Muscle layer of duodenum (tissue), 2 donors: ENCODE measurements around the gene FBXO40.

Experiments
- H3K27ac ChIP-seq: one replicate; pipeline ENCODE4 v1.7.0; 2013; ENCODE audit warnings: mild to moderate bottlenecking, low read length
- H3K27me3 ChIP-seq: one replicate; pipeline ENCODE4 v1.7.0; 2013; ENCODE audit warnings: low read depth, mild to moderate bottlenecking, control low read depth, low read length
- H3K36me3 ChIP-seq, 2 donors: one replicate each; pipeline ENCODE4 v1.7.0; 2013; ENCODE audit warnings: low read length in 2 of 2, control low read depth in 1 of 2, mild to moderate bottlenecking in 1 of 2; ENCODE audit not compliant: insufficient read depth in 2 of 2, control insufficient read depth in 1 of 2
- H3K4me1 ChIP-seq, 2 donors: one replicate each; pipeline ENCODE4 v1.7.0; 2013; ENCODE audit warnings: low read length in 2 of 2, mild to moderate bottlenecking in 2 of 2, control low read depth in 1 of 2, moderate library complexity in 1 of 2; ENCODE audit not compliant: insufficient read depth in 2 of 2, control insufficient read depth in 1 of 2
- H3K4me3 ChIP-seq, 2 donors: one replicate each; pipeline ENCODE4 v1.7.0; 2013; ENCODE audit warnings: low read length in 2 of 2, low read depth in 1 of 2, mild to moderate bottlenecking in 1 of 2
- H3K9me3 ChIP-seq, 2 donors: one replicate each; pipeline ENCODE4 v1.7.0; 2013; ENCODE audit warnings: low read length in 2 of 2, control low read depth in 1 of 2, mild to moderate bottlenecking in 1 of 2; ENCODE audit not compliant: control insufficient read depth in 1 of 2
- donor health status: healthy.

Gene FBXO40

GRCh38 chr3:121624147-121624899 lies 31.1 kb downstream of the FBXO40 start:
- Histone ChIP-seq H3K36me3 (no peaks in the 10 kb centered on the region), H3K4me3 (no peak overlapping the region), H3K9me3 (no peaks in the 10 kb centered on the region), H3K4me1 (no peaks in the 10 kb centered on the region), H3K27me3 (no peaks in the 10 kb centered on the region), H3K27ac (no peak overlapping the region)

GRCh38 chr3:121626495-121626894 lies 33.3 kb downstream of the FBXO40 start:
- Histone ChIP-seq H3K36me3 (peaks cover 0 to 4% of the 10 kb centered on the region in 2 donors), H3K27ac (no peak overlapping the region), H3K9me3 (no peaks in the 10 kb centered on the region), H3K4me3 (no peak overlapping the region), H3K27me3 (no peaks in the 10 kb centered on the region), H3K4me1 (no peaks in the 10 kb centered on the region)

DNA sequence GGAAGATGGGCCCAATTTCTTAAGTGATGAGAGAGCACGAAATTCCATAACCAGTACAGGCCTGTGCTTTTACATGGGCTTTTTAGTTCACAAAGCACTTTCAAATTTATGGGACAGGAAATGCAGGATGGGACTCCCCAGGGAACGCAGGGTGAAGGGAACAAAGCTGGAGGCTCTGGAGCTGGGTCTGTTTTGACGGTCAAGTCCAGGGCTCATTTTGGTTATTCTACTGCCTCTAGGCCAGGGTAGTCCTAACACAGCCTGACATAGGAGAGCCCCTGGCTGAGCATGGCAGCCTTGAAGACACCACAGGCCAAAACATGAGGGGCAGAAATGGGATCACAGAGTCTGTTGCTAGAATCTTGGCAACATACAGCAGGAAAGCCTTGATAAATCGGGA lies 34.0 kb downstream of the FBXO40 start:
- Histone ChIP-seq H3K36me3 (peaks cover 0 to 7% of the 10 kb centered on the region in 2 donors), H3K4me3 (no peak overlapping the region), H3K9me3 (no peaks in the 10 kb centered on the region), H3K27ac (no peak overlapping the region), H3K27me3 (no peaks in the 10 kb centered on the region), H3K4me1 (no peaks in the 10 kb centered on the region)

DNA sequence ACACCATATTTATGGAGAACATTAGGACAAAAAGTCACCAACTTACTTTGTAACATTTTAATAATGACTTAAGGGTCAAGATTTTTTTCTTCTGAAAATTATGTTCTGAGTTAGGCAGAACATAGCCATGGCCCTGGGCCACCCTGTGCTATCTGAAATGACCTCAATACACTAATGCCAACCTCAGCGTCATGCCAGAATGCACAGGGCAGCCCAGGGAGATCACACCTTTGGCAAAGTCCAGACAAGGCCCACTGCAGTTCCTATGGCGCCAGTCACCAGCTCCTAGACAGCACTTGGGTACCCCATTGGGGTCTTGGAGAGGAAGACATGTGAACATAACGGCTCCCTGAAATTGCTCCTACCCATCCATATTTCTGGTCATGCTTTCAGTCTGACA lies 34.4 kb downstream of the FBXO40 start:
- no peaks in the 10 kb centered on the region for H3K9me3 ChIP-seq
- H3K4me3 ChIP-seq = no peak overlapping the region
- H3K27me3 ChIP-seq = no peaks in the 10 kb centered on the region
- H3K36me3 ChIP-seq = peaks cover 0 to 7% of the 10 kb centered on the region in 2 donors
- no peak overlapping the region for H3K27ac ChIP-seq
- no peaks in the 10 kb centered on the region for H3K4me1 ChIP-seq

- Histone ChIP-seq H3K27ac (no peak overlapping the region), H3K36me3 (peaks cover 7 to 9% of the 10 kb centered on the region in 2 donors), H3K4me3 (no peak overlapping the region), H3K27me3 (no peaks in the 10 kb centered on the region), H3K9me3 (no peaks in the 10 kb centered on the region), H3K4me1 (no peaks in the 10 kb centered on the region)
Measured at GRCh38 chr3:121629601-121630000, 36.4 kb downstream of the FBXO40 start.

GRCh38 chr3:121630355-121630754 lies 37.2 kb downstream of the FBXO40 start:
- H3K4me1 ChIP-seq = no peaks in the 10 kb centered on the region
- no peak overlapping the region for H3K27ac ChIP-seq
- no peaks in the 10 kb centered on the region for H3K9me3 ChIP-seq
- peaks cover 7 to 9% of the 10 kb centered on the region in 2 donors for H3K36me3 ChIP-seq
- H3K27me3 ChIP-seq = no peaks in the 10 kb centered on the region
- H3K4me3 ChIP-seq = no peak overlapping the region

DNA sequence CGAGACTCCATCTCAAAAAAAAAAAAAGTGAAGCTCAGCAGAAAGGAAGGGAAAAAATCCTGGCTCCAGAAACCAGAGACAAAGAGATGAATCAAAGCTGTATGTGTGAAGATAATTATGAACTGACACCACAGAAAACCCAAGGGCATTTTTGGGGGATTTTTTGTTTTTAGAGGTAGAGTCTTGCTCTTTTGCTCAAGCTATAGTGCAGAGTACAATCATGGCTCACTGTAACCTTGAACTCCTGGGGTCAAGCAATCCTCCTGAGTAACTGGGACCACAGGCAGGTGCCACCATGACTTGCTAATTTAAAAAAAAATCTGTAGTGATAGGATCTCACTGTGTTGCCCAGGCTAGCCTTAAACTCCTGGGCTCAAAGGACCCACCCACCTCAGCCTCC lies 44.7 kb downstream of the FBXO40 start:
- H3K36me3 ChIP-seq = peaks cover 0 to 17% of the 10 kb centered on the region in 2 donors

DNA sequence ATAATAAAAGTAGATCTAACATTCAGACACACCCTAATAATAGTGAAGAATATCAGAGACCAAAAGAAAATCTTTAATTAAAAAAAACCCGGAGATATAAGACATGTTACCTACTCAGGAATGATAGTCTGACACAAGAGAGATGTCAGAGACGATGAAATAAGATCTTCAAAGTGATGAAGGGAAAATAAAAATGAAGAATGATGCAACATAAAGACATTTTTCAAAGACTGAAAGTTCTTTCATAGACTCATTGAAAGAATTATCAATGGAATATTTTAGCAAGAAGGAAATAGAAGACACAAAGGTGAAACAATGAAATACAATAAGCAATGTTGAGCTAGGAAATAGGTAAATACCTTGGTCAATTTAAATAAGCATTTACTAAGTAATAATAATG lies 47.9 kb downstream of the FBXO40 start:
- Histone ChIP-seq H3K27me3 (no peaks in the 10 kb centered on the region), H3K9me3 (no peaks in the 10 kb centered on the region), H3K4me1 (no peaks in the 10 kb centered on the region), H3K4me3 (no peak overlapping the region), H3K36me3 (peaks cover 0 to 20% of the 10 kb centered on the region in 2 donors), H3K27ac (no peak overlapping the region)

More for the DNA sequence above, 44.7 kb downstream of the FBXO40 start:
- Histone ChIP-seq H3K9me3 (no peaks in the 10 kb centered on the region), H3K4me3 (no peak overlapping the region), H3K4me1 (no peaks in the 10 kb centered on the region), H3K27me3 (no peaks in the 10 kb centered on the region), H3K27ac (no peak overlapping the region)

GRCh38 chr3:121642601-121643314 lies 49.6 kb downstream of the FBXO40 start:
- H3K27ac ChIP-seq = no peak overlapping the region
- H3K36me3 ChIP-seq = peaks cover 0 to 20% of the 10 kb centered on the region in 2 donors
- no peaks in the 10 kb centered on the region for H3K9me3 ChIP-seq
- no peak overlapping the region for H3K4me3 ChIP-seq
- no peaks in the 10 kb centered on the region for H3K27me3 ChIP-seq
- H3K4me1 ChIP-seq = no peaks in the 10 kb centered on the region

DNA sequence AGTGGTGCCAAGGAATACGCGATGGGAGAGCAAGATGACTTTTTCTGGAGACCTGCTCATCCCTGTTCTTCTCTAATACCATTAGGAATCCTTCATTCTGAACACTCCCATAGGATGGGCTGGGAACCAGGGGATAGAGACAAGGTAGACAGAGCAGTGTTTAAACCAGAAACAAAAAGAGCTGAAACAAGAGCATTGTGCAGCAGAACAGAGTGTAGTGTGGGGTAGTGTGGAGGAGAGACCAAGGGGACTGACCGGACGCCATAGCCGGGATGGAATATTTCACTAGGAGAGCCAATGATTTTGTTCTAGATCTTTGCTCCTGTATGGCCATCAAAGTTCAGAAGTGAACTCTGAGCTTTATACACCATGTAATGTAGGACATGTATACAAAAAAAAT lies 51.9 kb downstream of the FBXO40 start:
- Histone ChIP-seq H3K4me1 (peaks cover 0 to 7% of the 10 kb centered on the region in 2 donors), H3K27ac (no peak overlapping the region), H3K36me3 (peaks cover 0 to 15% of the 10 kb centered on the region in 2 donors), H3K4me3 (no peak overlapping the region), H3K9me3 (no peaks in the 10 kb centered on the region), H3K27me3 (no peaks in the 10 kb centered on the region)

GRCh38 chr3:121648219-121648958 lies 55.2 kb downstream of the FBXO40 start:
- no peak overlapping the region for H3K27ac ChIP-seq
- H3K4me3 ChIP-seq = peak overlapping the region in 1 of 2 donors; percentile 19
- H3K27me3 ChIP-seq = no peaks in the 10 kb centered on the region

More at GRCh38 chr3:121648219-121648958, 55.2 kb downstream of the FBXO40 start:
- Histone ChIP-seq H3K9me3 (no peaks in the 10 kb centered on the region), H3K4me1 (peaks cover 0 to 7% of the 10 kb centered on the region in 2 donors), H3K36me3 (peaks cover 0 to 9% of the 10 kb centered on the region in 2 donors)
